ENCODE data around the gene BTNL3.
"Not testable (repeated sequence)": the region's sequence is repeated elsewhere in the genome, so short reads cannot be mapped to it uniquely, and the experiment has no call there.

The BTNL3 gene, protein sequence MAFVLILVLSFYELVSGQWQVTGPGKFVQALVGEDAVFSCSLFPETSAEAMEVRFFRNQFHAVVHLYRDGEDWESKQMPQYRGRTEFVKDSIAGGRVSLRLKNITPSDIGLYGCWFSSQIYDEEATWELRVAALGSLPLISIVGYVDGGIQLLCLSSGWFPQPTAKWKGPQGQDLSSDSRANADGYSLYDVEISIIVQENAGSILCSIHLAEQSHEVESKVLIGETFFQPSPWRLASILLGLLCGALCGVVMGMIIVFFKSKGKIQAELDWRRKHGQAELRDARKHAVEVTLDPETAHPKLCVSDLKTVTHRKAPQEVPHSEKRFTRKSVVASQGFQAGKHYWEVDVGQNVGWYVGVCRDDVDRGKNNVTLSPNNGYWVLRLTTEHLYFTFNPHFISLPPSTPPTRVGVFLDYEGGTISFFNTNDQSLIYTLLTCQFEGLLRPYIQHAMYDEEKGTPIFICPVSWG

DNA sequence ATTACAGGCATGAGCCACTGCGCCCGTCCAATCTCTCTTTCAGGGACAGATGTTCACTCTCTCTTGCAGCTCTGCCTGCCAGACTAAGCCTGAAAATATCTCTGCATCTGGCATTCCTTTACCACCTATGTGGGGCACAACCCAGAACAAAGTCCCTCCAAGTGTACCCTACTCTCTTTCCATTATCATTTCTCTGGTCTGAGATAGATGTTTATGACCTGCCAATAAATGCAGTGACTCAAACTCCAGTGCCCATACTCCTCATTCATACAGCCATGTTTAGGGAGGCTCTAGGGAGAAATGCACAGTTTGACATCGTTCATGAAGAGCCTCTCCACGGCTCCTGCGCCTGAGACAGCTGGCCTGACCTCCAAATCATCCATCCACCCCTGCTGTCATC is at the start of gene BTNL3:
TSS of gene BTNL3 (plus strand) at position 255 of the 400 bp plus-strand sequence. CDS start 183 bp downstream, outside the sequence.
- no peak for DNase-seq

DNA sequence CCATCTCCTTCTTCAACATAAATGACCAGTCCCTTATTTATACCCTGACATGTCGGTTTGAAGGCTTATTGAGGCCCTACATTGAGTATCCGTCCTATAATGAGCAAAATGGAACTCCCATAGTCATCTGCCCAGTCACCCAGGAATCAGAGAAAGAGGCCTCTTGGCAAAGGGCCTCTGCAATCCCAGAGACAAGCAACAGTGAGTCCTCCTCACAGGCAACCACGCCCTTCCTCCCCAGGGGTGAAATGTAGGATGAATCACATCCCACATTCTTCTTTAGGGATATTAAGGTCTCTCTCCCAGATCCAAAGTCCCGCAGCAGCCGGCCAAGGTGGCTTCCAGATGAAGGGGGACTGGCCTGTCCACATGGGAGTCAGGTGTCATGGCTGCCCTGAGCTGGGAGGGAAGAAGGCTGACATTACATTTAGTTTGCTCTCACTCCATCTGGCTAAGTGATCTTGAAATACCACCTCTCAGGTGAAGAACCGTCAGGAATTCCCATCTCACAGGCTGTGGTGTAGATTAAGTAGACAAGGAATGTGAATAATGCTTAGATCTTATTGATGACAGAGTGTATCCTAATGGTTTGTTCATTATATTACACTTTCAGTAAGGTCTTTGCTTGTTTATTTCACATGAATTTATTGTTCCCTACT is 38.2 kb upstream of the BTNL3 start:
- no peak for DNase-seq

DNA sequence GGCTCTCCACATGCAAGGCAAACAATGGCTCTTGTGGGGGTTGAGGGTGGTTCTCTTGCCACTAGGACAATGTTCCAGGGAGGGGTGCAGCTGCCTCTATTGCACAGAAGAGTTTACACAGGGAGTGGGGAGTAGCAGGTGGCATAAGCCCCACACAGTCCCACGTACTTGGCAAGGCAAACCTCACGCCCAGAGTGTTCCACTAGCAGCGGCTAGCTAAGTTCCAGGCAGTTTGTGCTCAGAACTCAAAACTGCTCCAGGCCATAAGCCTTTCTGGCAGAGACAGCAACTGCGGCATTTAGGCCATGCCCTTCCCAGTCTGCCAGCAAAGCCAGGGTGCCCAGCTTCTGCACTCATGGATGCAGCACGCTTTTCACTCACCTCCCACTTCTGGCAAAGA is 29.0 kb upstream of the BTNL3 start:
- DNase-seq: no peak

DNA sequence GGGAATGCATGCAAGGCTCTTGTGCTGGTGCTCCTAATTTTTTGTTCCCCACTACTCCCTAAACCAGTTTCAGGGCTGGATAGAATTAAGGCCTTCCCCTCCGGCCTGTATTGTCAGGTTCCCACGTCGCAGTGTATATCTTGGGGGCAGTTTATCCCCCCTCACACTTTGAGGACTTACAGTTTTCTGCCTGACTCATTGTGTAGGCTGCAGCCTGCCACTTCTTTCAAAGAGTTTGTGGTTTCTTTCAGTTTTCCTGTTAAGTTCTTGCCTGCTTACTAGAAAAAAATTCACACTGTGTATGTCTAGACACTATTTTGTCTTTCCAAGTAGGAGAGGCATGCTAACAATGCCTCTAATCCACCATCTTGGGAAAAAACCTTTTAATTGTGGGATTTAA is 28.4 kb upstream of the BTNL3 start:
- no peak for DNase-seq

DNA sequence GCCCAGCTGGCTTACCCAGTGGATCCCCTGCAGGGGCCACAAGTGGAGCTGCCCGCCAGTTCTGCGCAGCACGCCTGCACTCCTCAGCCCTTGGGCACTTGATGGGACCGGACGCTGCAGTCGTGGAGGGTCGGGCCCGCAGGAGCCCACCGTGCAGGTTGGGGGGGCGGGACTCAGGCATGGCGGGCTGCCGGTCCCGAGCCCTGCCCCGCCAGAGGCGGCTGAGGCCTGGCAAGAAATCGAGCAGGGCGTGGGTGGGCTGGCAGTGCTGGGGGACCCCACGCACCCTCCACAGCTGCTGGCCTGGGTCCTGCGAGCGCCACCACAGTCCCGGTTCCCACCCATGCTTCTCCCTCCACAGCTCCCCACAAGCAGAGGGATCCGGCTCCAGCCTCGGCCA is 19.2 kb upstream of the BTNL3 start:
- no peak for DNase-seq

DNA sequence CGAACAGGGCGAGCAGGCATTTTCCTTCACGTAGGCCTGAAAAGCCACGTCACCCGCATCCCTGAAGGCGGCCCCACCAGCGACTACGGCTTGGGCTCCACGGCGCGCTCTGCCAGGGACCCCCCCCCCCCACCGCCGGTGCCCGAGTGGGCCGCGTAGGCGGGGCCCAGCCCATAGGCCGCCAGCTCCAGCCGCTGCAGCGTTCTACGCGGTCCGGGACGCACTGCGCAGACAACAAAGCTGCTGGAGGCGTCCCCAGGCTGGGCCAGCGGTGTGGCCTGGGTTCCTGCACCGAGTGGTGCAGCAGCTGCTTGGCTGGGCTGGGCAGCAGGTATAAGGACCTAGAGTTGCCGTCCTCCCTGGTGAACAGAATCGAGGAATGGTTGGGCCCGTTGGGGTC is 18.3 kb upstream of the BTNL3 start:
- DNase-seq: no peak

DNA sequence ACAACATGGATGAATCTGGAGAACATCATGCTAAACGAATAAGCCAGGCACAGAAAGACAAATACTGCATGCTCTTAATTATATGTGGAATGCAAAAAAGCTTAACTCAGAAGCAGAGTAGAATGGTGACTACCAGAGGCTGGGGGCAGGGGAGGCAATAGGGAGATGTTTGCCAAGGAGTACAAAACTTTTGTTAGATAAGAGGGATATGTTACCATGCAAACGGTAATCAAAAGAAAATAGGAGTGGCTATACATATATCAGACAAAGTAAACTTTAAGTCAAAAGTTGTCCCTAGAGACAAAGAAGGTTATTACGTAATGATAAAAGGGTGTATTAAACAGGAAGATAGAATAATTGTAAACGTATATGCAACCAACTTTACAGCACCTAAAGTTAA is 17.8 kb upstream of the BTNL3 start:
- no peak for DNase-seq

DNA sequence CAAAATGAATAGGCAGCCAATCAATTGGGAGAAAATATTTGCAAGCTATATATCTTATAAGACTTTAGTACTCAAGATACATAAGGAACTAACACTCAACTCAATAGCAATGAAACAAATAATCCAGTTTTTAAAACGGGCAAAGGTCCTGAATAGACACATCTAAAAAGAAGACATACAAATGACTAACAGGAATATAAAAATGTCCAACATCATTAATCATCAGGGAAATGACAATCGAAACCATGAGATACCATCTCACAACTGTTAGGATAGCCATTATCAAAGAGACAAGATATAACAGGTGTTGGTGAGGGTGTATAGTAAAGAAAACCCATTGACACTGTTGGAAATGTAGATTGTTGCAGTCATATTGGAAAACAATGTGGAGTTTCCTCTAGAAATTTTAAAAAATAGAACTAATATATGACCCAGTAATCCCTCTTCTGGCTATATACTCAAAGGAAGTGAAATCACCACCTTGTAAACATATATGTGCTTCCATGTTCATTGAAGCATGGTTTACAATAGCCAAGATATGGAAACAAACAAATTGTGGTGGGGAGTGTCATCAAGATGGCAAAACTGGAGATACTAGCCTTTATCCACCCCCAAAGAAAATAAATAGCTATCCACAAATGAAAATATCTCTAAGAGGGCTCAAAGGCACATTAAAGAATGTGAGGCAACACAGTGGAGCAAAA is 13.9 kb upstream of the BTNL3 start:
- DNase-seq: no peak

DNA sequence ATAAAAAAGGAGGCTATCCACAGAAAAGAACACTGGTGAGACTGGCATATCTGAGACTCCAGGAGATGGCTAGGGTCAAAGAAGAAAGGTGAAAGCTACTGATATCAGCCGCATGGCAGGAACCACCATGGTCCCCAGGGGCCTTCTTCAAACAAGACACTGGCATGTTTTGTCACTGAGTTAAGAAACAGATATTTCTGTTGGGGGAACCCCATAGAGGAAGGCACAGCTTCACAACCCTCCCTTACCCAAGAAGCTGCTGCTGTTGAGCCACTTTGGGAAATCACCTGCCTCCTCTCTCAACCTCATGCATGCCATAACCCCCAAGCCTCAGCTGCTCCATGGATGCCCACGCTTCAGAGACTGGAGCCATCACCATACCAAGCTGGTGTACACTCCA is 13.3 kb upstream of the BTNL3 start:
- DNase-seq: no peak

DNA sequence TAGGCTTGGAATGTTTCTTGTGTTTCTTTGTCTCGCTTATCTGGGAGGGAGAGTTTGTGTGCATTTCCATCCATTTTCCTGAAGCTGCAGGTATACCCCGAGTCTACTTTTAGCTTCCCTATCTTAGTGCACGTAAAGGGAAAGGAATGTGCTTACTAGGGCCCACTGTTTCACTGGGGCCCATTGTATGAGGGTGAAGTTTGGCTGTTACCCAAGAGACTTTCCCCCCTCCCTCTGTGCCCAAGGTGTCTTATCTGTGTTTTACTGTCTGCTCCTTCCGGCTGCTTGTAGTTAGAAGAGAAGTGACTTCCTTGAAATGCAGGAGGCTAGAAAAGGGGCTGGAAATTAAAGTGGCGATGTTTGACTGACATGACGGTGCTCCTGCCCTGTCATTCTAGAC is 12.1 kb upstream of the BTNL3 start:
- no peak for DNase-seq

DNA sequence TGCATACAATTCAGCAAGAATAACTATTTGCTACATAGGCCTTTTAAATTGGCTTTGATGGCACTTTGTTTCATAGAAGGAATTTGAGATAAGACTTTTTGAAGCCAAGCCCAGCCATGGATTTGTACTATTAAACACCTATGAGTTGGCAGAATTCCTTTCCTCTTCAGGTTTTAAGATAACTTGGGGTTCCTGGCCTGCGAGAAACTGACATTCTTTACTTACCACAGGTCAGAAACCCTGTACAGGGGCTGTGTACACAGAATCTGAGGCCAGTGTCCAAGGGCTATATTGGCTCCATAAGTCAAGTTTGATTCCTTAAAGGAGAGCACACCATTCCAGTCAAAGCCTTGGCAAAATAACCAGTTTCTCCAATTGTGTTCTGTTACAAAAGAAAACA is 10.8 kb upstream of the BTNL3 start:
- DNase-seq: no peak

DNA sequence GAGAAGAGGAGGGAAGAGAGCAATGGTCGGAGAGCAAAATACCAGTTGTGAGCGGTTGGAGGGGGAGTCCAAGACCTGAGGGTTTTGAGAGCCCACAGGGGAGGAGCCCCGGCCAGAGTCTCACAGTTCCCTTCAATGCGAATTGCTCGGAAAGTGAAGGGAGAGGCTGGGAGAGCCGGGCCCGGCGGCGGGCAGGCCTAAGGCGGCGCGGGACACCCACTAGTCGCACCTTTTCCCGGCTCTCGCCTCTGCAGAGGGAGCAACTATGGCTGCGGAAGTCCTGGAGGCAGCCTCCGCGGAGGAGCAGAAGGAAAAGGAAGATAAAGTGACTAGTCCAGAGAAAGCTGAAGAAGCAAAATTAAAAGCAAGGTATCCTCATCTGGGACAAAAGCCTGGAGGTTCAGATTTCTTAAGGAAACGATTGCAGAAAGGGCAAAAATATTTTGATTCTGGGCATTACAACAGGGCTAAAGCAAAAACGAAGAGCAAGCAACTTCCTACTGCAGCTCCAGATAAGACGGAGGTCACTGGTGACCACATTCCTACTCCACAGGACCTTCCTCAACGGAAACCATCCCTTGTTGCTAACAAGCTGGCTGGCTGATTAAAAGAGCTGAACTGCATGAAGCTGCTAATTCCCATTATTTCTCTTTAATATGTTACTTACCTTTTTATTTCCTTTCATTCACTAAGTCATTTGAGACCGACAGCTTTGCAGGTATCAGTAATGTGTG is 6.5 kb upstream of the BTNL3 start:
- no peak for DNase-seq

DNA sequence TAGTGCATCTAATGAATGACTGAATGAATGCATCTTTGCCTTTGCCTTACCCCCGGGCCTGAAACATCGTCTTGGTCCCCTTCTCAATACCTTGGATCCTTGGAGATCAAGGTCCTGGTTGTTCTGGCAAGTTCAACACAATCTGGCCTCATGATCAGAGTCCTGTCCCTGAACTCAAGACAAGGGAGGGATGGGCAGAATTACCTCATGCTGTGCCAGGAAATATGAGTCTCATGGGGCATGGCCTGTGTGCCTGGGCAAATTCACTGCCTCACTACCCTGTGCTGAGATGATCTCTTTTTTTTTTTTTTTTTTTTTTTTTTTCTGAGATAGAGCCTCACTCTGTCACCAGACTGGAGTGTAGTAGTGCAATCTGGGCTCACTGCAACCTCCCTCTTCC is 630 bp upstream of the BTNL3 start:
- no peak for DNase-seq

DNA sequence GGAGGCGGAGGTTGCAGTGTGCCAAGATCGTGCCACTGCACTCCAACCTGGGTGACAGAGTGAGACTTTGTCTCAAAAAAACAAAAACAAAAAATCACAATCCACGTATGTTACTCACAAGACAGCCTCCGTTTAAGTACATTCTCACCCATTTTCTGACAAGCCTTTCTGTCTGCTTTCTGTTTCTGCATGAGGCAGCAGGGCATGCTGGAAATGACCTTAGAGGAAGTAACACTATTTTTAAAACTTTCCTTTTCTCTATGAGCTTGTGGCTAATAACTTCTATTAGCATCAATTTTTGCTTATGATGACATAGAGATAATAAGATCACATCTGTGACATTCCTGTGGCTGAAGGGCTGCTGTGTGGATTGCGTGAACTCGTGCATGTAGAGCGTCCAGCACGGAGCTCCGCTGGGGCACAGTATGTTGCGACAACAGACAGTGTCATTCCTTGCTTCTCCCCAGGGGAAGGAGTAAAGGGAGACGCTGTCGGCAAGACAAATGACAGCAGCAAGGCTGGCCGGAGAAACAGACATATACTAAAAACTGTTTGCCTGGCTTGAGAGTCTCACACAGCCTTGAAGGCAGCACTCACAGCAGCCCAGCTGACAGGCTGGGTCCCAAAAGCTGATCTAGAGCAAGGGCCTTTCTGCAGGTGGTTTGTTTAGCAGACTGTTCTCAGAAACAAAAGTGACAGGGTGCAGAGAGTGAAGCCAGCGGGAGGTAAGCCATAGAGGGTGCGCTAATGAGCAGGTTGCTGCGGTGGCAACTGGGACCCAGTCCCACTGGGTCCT is 1.6 kb downstream of the BTNL3 start:
- DNase-seq: no peak

DNA sequence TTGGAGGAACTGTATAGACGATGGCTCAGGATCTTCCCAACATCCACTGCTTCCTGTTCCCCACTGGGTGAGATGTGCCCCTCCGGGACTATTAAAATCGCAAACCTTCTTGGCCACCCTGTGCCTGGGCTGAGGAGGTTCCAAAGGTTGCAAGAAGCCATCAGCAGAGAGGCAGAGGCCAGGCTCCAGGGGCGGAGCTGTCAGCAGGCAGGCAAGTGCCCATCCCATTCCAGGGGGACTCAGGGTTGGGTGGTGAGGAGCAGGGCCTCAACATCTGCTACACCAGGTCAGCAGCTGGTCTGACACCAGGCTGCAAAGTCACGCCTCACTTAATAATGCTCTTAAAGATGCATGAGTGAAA is 2.2 kb downstream of the BTNL3 start:
- DNase-seq: no peak

DNA sequence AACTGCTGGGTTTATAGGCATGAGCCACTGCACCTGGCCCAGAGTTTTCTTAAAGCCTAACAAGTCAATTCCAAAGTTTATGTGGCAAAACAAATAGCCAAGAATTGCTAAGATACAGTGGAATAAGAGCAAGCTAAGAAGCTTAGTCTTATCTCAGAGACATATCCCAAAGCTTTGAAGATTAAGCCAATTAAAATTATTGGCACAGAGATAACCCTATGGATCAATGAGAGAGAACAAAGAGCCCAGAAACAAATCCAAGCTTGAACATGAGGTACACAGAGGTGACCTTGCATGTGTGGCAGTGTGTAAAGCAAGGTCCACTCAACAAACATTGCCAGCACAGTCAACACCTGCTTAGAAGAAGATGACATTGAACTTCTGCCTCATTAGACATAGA is 13.3 kb downstream of the BTNL3 start:
- no peak for DNase-seq

DNA sequence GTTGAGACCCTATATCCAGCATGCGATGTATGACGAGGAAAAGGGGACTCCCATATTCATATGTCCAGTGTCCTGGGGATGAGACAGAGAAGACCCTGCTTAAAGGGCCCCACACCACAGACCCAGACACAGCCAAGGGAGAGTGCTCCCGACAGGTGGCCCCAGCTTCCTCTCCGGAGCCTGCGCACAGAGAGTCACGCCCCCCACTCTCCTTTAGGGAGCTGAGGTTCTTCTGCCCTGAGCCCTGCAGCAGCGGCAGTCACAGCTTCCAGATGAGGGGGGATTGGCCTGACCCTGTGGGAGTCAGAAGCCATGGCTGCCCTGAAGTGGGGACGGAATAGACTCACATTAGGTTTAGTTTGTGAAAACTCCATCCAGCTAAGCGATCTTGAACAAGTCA is 17.1 kb downstream of the BTNL3 start:
- no peak for DNase-seq

DNA sequence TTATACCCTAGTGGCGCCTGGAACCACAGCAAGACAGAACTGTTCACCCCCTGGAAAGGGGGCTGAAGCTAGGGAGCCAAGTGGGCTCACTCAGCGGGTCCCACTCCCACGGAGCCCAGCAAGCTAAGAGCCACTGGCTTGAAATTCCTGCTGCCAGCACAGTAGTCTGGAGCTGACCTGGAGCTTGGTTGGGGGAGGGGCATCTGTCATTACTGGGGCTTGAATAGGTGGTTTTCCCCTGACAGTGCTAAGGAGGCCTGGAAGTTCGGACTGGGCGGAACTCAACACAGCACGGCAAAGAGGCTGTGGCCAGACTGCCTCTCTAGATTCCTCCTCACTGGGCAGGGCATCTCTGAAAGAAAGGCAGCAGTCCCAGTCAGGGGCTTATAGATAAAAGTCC is 19.5 kb downstream of the BTNL3 start:
- no peak for DNase-seq

DNA sequence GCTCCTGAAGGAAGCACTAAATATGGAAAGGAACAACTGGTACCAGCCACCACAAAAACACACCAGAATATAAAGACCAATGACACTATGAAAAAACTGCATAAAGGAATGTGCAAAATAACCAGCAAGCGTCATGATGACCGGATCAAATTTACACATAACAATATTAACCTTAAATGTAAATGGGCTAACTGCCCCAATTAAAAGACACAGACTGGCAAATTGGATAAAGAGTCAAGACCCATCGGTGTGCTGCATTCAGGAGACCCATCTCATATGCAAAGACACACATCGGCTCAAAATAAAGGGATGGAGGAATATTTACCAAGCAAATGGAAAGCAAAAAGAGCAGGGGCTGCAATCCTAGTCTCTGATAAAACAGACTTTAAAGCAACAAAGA is 21.4 kb downstream of the BTNL3 start:
- DNase-seq: not testable (repeated sequence)

DNA sequence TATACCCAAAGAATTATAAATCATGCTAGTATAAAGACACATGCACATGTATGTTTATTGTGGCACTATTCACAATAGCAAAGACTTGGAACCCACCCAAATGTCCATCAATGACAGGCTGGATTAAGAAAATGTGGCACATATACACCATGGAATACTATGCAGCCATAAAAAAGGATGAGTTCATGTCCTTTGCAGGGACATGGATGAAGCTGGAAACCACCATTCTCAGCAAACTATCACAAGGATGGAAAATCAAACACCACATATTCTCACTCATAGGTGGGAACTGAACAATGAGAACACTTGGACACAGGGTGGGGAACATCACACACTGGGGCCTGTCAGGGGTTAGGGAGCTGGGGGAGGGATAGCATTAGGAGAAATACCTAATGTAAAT is 26.0 kb downstream of the BTNL3 start:
- not testable (repeated sequence) for DNase-seq

DNA sequence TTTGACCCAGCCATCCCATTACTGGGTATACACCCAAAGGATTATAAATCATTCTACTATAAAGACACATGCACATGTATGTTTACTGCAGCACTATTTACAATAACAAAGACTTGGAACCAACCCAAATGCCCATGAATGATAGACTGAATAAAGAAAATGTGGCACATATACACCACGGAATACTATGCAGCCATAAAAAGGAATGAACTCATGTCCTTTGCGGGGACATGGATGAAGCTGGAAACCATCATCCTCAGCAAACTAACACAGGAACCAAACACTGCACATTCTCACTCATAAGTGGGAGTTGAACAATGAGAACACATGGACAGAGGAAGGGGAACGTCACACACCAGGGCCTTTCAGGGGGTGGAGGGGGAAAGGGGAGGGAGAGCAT is 28.8 kb downstream of the BTNL3 start:
- DNase-seq: not testable (repeated sequence)

DNA sequence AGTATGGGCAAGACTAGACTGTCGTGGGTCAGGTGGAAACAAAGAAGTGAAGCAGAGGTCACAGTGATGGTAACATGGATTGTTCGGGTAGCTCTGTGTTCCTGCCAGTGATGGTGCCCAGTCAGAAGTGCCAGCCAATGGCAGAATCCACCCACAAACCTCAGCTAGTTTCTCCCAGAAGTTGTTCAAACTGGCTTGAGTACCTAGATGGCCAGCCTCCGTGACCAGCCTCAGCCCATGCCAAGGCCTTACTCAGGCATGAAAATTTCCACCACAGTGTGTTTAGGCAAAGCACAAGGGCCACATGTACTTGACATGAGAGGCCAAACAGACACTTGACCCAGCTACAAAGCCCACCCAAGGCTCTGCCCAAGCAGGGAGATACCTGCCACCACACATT is 32.0 kb downstream of the BTNL3 start:
- no peak for DNase-seq
